ENCODE results near the gene SZT2.

The SZT2 gene

GRCh38 chr1:43426221-43426620, 36.5 kb downstream of the SZT2 start:
- DNase-seq: no peak

- DNase-seq: no peak
These were observed 37.8 kb downstream of the SZT2 start for GRCh38 chr1:43427524-43427923.

GRCh38 chr1:43427941-43428340, 38.2 kb downstream of the SZT2 start:
- no peak for DNase-seq

- no peak for DNase-seq
These were observed 41.1 kb downstream of the SZT2 start for GRCh38 chr1:43430831-43431230.

- no peak for DNase-seq
These were observed 42.0 kb downstream of the SZT2 start for GRCh38 chr1:43431676-43432075.

GRCh38 chr1:43432171-43432860, 42.6 kb downstream of the SZT2 start:
- DNase-seq: no peak

GRCh38 chr1:43432907-43433306, 43.2 kb downstream of the SZT2 start:
- no peak for DNase-seq

- no peak for DNase-seq
These were observed 44.6 kb downstream of the SZT2 start for GRCh38 chr1:43434256-43434655.

- DNase-seq: no peak
These were observed 45.7 kb downstream of the SZT2 start for GRCh38 chr1:43435146-43436145.

GRCh38 chr1:43436371-43436770, 46.7 kb downstream of the SZT2 start:
- no peak for DNase-seq

GRCh38 chr1:43437031-43437973, 47.6 kb downstream of the SZT2 start:
- DNase-seq: no peak

GRCh38 chr1:43438006-43438405, 48.3 kb downstream of the SZT2 start:
- DNase-seq: no peak

GRCh38 chr1:43438576-43438952, 48.9 kb downstream of the SZT2 start:
- DNase-seq: no peak

GRCh38 chr1:43438953-43439581, 49.4 kb downstream of the SZT2 start:
- no peak for DNase-seq

- no peak for DNase-seq
These were observed 50.1 kb downstream of the SZT2 start for GRCh38 chr1:43439781-43440180.

GRCh38 chr1:43440358-43440757, 50.7 kb downstream of the SZT2 start:
- DNase-seq: no peak

GRCh38 chr1:43441166-43441893, 51.6 kb downstream of the SZT2 start:
- no peak for DNase-seq

- no peak for DNase-seq
These were observed 52.4 kb downstream of the SZT2 start for GRCh38 chr1:43441894-43442637.

- DNase-seq: no peak
These were observed 53.1 kb downstream of the SZT2 start for GRCh38 chr1:43442756-43443155.

GRCh38 chr1:43443197-43443946, 53.7 kb downstream of the SZT2 start:
- no peak for DNase-seq
